Muscle layer of colon (tissue), 2 donors: Measurements from ENCODE around the gene LRRC1.

ENCODE experiments used
- H3K27ac ChIP-seq: one replicate; pipeline ENCODE4 v1.7.0; 2013; ENCODE audit warnings: low read depth, mild to moderate bottlenecking, low read length, moderate library complexity
- H3K27me3 ChIP-seq, 2 donors: one replicate each; pipeline ENCODE4 v1.7.0; 2013; ENCODE audit warnings: low read length in 2 of 2, mild to moderate bottlenecking in 2 of 2; ENCODE audit not compliant: insufficient read depth in 2 of 2, control insufficient read depth in 1 of 2
- H3K36me3 ChIP-seq: one replicate; pipeline ENCODE4 v1.7.0; 2013; ENCODE audit warnings: mild to moderate bottlenecking, low read length; ENCODE audit not compliant: insufficient read depth
- H3K4me1 ChIP-seq: one replicate; pipeline ENCODE4 v1.7.0; 2013; ENCODE audit warnings: mild to moderate bottlenecking, low read length; ENCODE audit not compliant: insufficient read depth
- H3K4me3 ChIP-seq, 2 donors: one replicate each; pipeline ENCODE4 v1.7.0; 2013; ENCODE audit warnings: low read length in 2 of 2, low read depth in 1 of 2, mild to moderate bottlenecking in 1 of 2, moderate library complexity in 1 of 2
- H3K9ac ChIP-seq: one replicate; pipeline ENCODE4 v1.7.0; 2013; ENCODE audit warnings: low read length
- H3K9me3 ChIP-seq: one replicate; pipeline ENCODE4 v1.7.0; 2013; ENCODE audit warnings: mild to moderate bottlenecking, low read length
- donor health status: abdominal sarcoma.
- donor health status: Adenocarcinoma of cecum.

The LRRC1 gene

DNA sequence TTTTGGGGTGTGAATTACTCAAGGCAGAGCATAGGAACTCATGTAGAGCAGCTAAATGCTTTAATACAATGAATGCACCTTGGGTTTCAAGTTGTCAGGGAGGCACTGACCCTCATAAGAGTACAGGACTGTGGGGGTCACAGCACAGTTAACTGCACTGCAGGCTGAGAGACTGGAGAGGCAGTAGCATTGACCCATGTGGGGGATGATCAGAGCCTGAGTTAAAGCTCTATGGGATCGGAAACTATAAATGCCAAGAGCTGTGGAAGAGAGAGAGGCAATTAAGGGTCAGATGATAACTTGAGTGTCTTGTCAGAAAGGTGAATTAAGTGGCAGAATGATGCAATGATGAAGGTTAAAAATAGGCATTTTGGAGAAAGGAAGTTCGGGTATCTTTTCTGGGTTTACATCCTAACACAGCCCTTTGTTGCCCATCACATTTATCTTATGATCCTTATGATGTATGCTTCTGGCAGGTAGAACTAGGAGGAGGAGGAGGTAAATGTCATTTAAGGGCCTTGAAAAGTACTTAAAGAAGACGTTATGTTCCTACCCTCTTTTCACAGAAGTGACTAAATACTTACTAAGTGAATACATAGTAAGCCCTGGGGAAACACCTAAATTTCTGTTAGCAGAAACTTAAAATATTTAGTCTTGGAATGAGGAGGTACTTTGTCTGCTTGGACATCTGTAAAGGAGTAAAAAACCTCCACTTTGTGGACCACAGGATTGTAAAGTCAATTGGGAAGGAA lies 24.2 kb downstream of the LRRC1 start:
- no peak overlapping the region for H3K9ac ChIP-seq
- H3K4me3 ChIP-seq: no peak overlapping the region
- H3K27me3 ChIP-seq: no peaks in the 10 kb centered on the region
- no peaks in the 10 kb centered on the region for H3K36me3 ChIP-seq
- H3K27ac ChIP-seq: no peak overlapping the region
- no peaks in the 10 kb centered on the region for H3K9me3 ChIP-seq
- peaks cover 44% of the 10 kb centered on the region for H3K4me1 ChIP-seq

GRCh38 chr6:53822401-53823125 lies 27.8 kb downstream of the LRRC1 start:
- no peak overlapping the region for H3K27ac ChIP-seq

DNA sequence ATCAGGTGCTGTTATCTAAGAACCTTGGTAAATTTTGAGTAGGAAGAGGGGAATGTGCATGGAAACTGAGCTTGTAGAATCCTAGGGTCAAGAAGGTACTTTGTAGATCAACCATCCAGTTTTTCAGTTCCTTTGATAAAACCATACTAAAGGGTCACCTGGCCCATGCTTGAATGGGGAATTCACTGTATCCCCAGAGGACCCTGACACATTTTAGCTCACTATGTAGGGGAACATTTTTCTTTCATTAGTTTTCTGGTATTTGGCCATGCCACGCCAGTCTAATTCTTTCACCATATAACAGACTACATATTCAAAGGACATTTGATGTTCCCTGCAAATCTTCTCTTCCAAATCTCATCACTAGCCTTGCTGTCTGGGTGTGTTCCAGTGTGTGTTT lies 29.9 kb downstream of the LRRC1 start:
- Histone ChIP-seq H3K9me3 (no peaks in the 10 kb centered on the region), H3K4me1 (peaks cover 62% of the 10 kb centered on the region), H3K4me3 (no peak overlapping the region), H3K36me3 (no peaks in the 10 kb centered on the region), H3K27ac (no peak overlapping the region), H3K9ac (no peak overlapping the region), H3K27me3 (no peaks in the 10 kb centered on the region)

More at GRCh38 chr6:53822401-53823125, 27.8 kb downstream of the LRRC1 start:
- H3K4me3 ChIP-seq: no peak overlapping the region
- no peaks in the 10 kb centered on the region for H3K27me3 ChIP-seq
- no peaks in the 10 kb centered on the region for H3K9me3 ChIP-seq
- H3K9ac ChIP-seq: no peak overlapping the region
- H3K36me3 ChIP-seq: no peaks in the 10 kb centered on the region
- peaks cover 48% of the 10 kb centered on the region for H3K4me1 ChIP-seq

DNA sequence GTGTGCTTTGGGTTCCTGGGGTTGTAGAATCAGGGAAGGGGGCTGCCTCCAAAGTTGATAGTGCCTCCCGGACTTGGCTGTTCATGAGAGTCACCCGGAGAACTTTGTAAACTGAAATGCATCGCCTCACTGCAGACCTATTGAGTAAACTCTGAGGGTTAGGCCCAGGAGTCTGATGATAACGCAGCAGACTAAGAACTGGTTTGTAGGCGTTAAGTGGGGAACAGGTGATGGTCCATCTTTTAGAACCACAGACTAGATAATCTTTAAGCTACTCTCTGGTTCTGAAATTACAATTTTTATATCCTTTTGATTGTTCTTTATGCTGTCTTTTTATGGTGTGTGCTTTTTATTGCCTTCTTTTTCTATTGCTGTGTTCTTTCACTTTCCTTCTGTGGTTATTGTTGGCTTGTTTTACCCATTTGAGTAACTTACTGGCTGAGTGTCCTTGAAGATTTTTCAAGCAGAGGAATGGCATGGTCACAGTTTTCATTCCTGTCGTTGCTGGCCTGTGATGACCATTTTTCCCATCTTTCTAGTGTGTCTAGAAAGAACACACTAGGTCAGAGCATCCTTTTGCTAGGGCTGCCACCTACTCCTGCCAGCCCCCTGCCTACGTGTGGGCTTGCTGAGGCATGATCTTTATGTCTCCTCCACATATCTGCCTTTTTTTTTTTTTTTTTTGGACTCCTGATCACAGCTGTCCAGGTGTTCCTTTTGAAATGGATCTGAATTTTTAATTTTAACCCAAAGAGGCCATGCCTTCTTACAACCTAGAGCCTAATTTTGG lies 30.9 kb downstream of the LRRC1 start:
- no peak overlapping the region for H3K9ac ChIP-seq
- H3K27ac ChIP-seq: no peak overlapping the region
- H3K9me3 ChIP-seq: no peaks in the 10 kb centered on the region
- H3K4me1 ChIP-seq: peaks cover 71% of the 10 kb centered on the region
- H3K27me3 ChIP-seq: no peaks in the 10 kb centered on the region
- H3K36me3 ChIP-seq: no peaks in the 10 kb centered on the region
- H3K4me3 ChIP-seq: no peak overlapping the region

DNA sequence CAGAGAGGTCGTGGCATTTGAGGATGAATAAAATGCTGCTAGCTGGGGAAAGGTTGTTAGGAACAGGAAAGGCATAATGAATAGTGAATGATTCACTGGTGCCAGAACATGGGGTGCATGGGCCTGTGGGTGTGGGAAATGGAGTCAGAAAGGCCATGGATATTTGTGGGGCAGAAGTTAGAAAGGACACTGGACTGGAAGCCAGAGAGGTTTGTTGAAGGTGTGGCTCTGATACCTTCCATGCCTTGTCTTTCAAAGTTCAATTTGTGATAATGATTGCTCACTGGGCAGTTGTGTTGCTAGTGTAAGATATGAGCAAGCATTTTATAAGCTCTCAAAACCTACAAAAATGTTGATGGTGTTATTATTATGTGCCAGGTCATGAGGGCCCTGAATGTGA lies 32.7 kb downstream of the LRRC1 start:
- Histone ChIP-seq H3K9ac (no peak overlapping the region), H3K4me3 (no peak overlapping the region), H3K9me3 (no peaks in the 10 kb centered on the region), H3K4me1 (peaks cover 64% of the 10 kb centered on the region), H3K36me3 (no peaks in the 10 kb centered on the region), H3K27ac (no peak overlapping the region), H3K27me3 (no peaks in the 10 kb centered on the region)

- Histone ChIP-seq H3K9me3 (no peaks in the 10 kb centered on the region), H3K9ac (no peak overlapping the region), H3K36me3 (no peaks in the 10 kb centered on the region), H3K4me1 (peaks cover 68% of the 10 kb centered on the region), H3K27me3 (no peaks in the 10 kb centered on the region), H3K4me3 (no peak overlapping the region), H3K27ac (no peak overlapping the region)
Observed at GRCh38 chr6:53828215-53828614, 33.4 kb downstream of the LRRC1 start.

DNA sequence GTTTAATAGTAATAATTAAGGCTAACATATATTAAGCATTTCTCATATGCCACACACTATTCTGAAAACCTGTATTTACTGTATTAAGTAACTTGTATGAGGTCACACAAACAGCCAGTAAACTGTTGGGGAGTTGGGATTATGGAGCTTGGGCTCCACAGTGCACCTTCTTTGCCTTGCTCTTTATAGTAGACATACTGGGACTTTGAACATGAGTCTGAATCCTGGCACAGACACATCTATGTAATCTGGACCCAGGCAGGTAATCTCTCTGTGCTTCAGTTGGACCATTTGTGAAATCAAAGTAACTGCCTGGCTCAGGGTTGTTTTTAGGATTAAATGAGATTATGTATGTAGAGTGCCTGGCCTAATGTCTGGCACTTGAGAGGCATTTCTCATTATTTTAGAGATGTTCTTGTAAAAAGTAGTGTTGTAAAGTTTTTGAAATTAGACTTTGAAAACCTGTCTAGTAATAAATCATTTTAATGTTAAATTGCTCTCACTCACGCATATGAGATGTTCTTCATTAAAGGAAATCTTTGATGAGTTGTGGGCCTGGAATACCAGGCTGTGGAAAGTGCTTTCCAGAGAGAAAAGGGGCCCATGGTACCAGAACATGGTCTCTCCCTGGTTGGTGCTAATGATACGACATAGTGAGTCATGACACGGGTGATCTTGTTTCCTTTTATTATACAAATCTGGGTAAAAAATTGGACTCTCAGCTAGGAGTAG lies 34.3 kb downstream of the LRRC1 start:
- Histone ChIP-seq H3K27ac (no peak overlapping the region), H3K9ac (no peak overlapping the region), H3K9me3 (no peaks in the 10 kb centered on the region), H3K36me3 (no peaks in the 10 kb centered on the region), H3K4me1 (peaks cover 71% of the 10 kb centered on the region), H3K27me3 (no peaks in the 10 kb centered on the region), H3K4me3 (no peak overlapping the region)

GRCh38 chr6:53829698-53830221 lies 35.0 kb downstream of the LRRC1 start:
- peaks cover 74% of the 10 kb centered on the region for H3K4me1 ChIP-seq
- no peaks in the 10 kb centered on the region for H3K9me3 ChIP-seq
- peak overlapping the region; percentile 28 for H3K27ac ChIP-seq
- no peaks in the 10 kb centered on the region for H3K27me3 ChIP-seq
- no peaks in the 10 kb centered on the region for H3K36me3 ChIP-seq
- no peak overlapping the region for H3K9ac ChIP-seq
- H3K4me3 ChIP-seq: no peak overlapping the region

DNA sequence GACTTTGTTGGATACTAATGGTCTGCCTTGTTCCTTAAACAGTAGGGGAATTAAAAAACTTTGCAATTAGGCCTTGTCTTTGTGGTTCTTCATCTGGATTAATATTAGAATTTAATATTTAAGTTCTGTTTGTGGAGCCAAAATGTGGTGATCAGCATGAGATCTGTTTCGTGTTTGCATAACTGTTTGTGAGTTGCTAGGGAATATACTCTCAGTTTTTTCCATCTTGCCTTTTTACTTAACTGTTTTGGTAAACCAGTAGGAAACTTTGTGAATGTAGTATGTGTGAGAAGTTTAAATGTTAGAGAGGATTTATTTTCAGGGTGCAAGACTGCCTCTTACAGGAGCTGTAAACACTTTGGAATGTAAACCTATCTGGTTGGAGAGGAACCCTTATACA lies 35.6 kb downstream of the LRRC1 start:
- Histone ChIP-seq H3K4me1 (peaks cover 70% of the 10 kb centered on the region), H3K9me3 (no peaks in the 10 kb centered on the region), H3K9ac (no peak overlapping the region), H3K27me3 (no peaks in the 10 kb centered on the region), H3K27ac (peak overlapping the region; percentile 28), H3K4me3 (no peak overlapping the region), H3K36me3 (no peaks in the 10 kb centered on the region)

DNA sequence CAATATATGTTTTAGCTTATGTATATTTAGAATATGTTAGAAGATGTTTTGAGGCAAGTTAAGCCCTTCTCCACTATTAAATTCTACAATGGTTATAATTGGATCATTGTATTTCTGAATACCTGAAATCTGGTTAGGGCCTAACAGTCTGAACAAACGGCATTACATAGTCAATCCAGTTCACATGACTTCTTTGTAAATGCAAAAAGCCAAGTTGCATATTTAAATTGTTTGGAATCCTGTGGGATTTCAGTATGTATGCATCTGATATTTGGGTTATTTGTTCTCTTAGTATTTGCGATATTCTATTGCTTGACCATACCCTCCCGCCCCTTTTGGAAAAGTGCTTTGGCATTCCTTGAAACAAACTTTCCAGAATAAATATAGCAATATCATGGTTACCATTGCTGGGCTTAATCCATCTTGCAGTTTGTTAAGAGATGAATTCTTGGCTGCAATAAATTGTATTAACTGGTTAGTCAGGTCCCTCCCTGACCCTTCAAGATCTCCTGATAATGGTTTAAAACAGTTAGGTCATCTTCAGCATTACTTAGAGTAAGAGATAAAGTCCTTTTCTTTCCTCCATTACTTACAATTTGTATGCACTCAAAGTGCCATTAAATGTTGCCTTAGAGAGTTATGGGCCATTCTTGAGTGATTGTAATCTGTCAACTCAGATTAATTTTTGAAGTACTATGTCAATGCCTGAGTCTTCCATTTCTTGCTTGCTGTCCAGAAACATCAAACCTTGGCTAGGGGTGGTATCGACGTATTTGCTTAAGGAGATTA lies 36.5 kb downstream of the LRRC1 start:
- H3K4me3 ChIP-seq: no peak overlapping the region
- no peak overlapping the region for H3K9ac ChIP-seq
- no peaks in the 10 kb centered on the region for H3K9me3 ChIP-seq
- H3K27ac ChIP-seq: no peak overlapping the region
- no peaks in the 10 kb centered on the region for H3K36me3 ChIP-seq
- peaks cover 61% of the 10 kb centered on the region for H3K4me1 ChIP-seq
- H3K27me3 ChIP-seq: no peaks in the 10 kb centered on the region
